HG02970 (cell line): ENCODE results near the gene SUPT6H.
"Not testable (repeated sequence)": the region's sequence is repeated elsewhere in the genome, so short reads cannot be mapped to it uniquely, and the experiment has no call there.

Source experiments
- ATAC-seq: cut with Tn5 transposase; IDR thresholded peaks from one replicate; pipeline ENCODE4 v1.9.1; 2021; ENCODE audit warnings: mild to moderate bottlenecking, moderate library complexity, moderate number of reproducible peaks; ENCODE audit not compliant: unreplicated experiment, low FRiP score

The SUPT6H gene

GRCh38 chr17:28716740-28717577, 55.0 kb downstream of the SUPT6H start:
- no peak for ATAC-seq

- ATAC-seq: no peak
Measured at GRCh38 chr17:28717578-28718332, 55.8 kb downstream of the SUPT6H start, which contains the start of gene RAB34. RAB34 (minus strand) TSS chr17:28717868; CDS start chr17:28717266, 602 bp downstream.

GRCh38 chr17:28718333-28719020, 56.5 kb downstream of the SUPT6H start:
- ATAC-seq: no peak

- no peak for ATAC-seq
Measured at GRCh38 chr17:28719021-28719433, 57.0 kb downstream of the SUPT6H start.

GRCh38 chr17:28720247-28720996, 58.4 kb downstream of the SUPT6H start:
- ATAC-seq: no peak

GRCh38 chr17:28720997-28721329, 59.0 kb downstream of the SUPT6H start:
- ATAC-seq: not testable (repeated sequence)

- ATAC-seq: no peak
Measured at GRCh38 chr17:28722417-28723158, 60.6 kb downstream of the SUPT6H start.

- no peak for ATAC-seq
Measured at GRCh38 chr17:28723159-28723835, 61.3 kb downstream of the SUPT6H start.

- not testable (repeated sequence) for ATAC-seq
Measured at GRCh38 chr17:28723836-28724499, 62.0 kb downstream of the SUPT6H start.

- no peak for ATAC-seq
Measured at GRCh38 chr17:28724500-28725165, 62.6 kb downstream of the SUPT6H start.

- no peak for ATAC-seq
Measured at GRCh38 chr17:28725166-28725659, 63.2 kb downstream of the SUPT6H start.

- ATAC-seq: no peak
Measured at GRCh38 chr17:28725660-28726225, 63.7 kb downstream of the SUPT6H start.

- ATAC-seq: peak; percentile 1
Measured at GRCh38 chr17:28726226-28726626, 64.2 kb downstream of the SUPT6H start, which contains the start of gene TLCD1. TLCD1 (minus strand) TSS chr17:28726233; CDS start chr17:28726097, 136 bp downstream.

GRCh38 chr17:28726627-28727491, 64.9 kb downstream of the SUPT6H start:
- ATAC-seq: peak; percentile 41

GRCh38 chr17:28728364-28729200, 66.6 kb downstream of the SUPT6H start, which contains the start of gene NEK8:
NEK8 (plus strand) TSS chr17:28728788; CDS start chr17:28728814, 26 bp downstream.
- ATAC-seq: peak; percentile 38
